GM18519 (cell line): Measurements from ENCODE around the gene TRMT1.
"Not testable (repeated sequence)": the region's sequence is repeated elsewhere in the genome, so short reads cannot be mapped to it uniquely, and the experiment has no call there.

Experiments
- ATAC-seq: cut with Tn5 transposase; IDR thresholded peaks from one replicate; pipeline ENCODE4 v1.9.1; 2021; ENCODE audit warnings: mild to moderate bottlenecking, moderate library complexity; ENCODE audit not compliant: unreplicated experiment, low FRiP score

Gene TRMT1

GRCh38 chr19:13150931-13151604, 34.5 kb upstream of the TRMT1 start:
- no peak for ATAC-seq

GRCh38 chr19:13150187-13150930, 33.8 kb upstream of the TRMT1 start, which contains the start of the genes IER2 and STX10:
TSS of gene IER2 (plus strand) at chr19:13150411. CDS start at chr19:13153187, 2,776 bp downstream.
TSS of gene STX10 (minus strand) at chr19:13150375. CDS start at chr19:13150173, 202 bp downstream.
- no peak for ATAC-seq

- no peak for ATAC-seq
Observed at GRCh38 chr19:13149628-13150186, 33.2 kb upstream of the TRMT1 start.

- ATAC-seq, result not testable (repeated sequence)
Observed at GRCh38 chr19:13149173-13149627, 32.7 kb upstream of the TRMT1 start.

- ATAC-seq, result no peak
Observed at GRCh38 chr19:13146763-13147563, 30.4 kb upstream of the TRMT1 start.

GRCh38 chr19:13139633-13140311, 23.2 kb upstream of the TRMT1 start:
- no peak for ATAC-seq

- no peak for ATAC-seq
Observed at GRCh38 chr19:13138916-13139198, 22.3 kb upstream of the TRMT1 start.

GRCh38 chr19:13138171-13138915, 21.8 kb upstream of the TRMT1 start:
- no peak for ATAC-seq

- no peak for ATAC-seq
Observed at GRCh38 chr19:13137290-13137794, 20.8 kb upstream of the TRMT1 start.

- no peak for ATAC-seq
Observed at GRCh38 chr19:13135068-13136062, 18.8 kb upstream of the TRMT1 start.

- no peak for ATAC-seq
Observed at GRCh38 chr19:13134626-13135025, 18.1 kb upstream of the TRMT1 start.

- no peak for ATAC-seq
Observed at GRCh38 chr19:13133241-13133870, 16.8 kb upstream of the TRMT1 start.

GRCh38 chr19:13132471-13133180, 16.1 kb upstream of the TRMT1 start:
- no peak for ATAC-seq

- ATAC-seq, result no peak
Observed at GRCh38 chr19:13130886-13131490, 14.4 kb upstream of the TRMT1 start.

GRCh38 chr19:13129384-13129783, 12.8 kb upstream of the TRMT1 start:
- no peak for ATAC-seq

- ATAC-seq, result no peak
Observed at GRCh38 chr19:13128583-13128982, 12.0 kb upstream of the TRMT1 start.
